ENCODE measurements around the gene SLC4A1.

SLC4A1 gene

GRCh38 chr17:44277976-44278375, 10.0 kb upstream of the SLC4A1 start:
- H3K4me3 ChIP-seq (ENCODE audit: low read length): no peak overlapping the region
- no peak for TF ChIP-seq CTCF (conservative IDR thresholded peaks at IDR 0.05; ENCODE audit: low read length)
- peak; percentile 17 for DNase-seq (ENCODE audit: low read depth)

GRCh38 chr17:44273607-44274006, 5.7 kb upstream of the SLC4A1 start:
- DNase-seq (ENCODE audit: low read depth): no peak
- no peak for TF ChIP-seq CTCF (conservative IDR thresholded peaks at IDR 0.05; ENCODE audit: low read length)
- no peak overlapping the region for H3K4me3 ChIP-seq (ENCODE audit: low read length)

GRCh38 chr17:44272954-44273353, 5.0 kb upstream of the SLC4A1 start:
- no peak for DNase-seq (ENCODE audit: low read depth)
- no peak overlapping the region for H3K4me3 ChIP-seq (ENCODE audit: low read length)
- no peak for TF ChIP-seq CTCF (conservative IDR thresholded peaks at IDR 0.05; ENCODE audit: low read length)

- H3K4me3 ChIP-seq (ENCODE audit: low read length): no peak overlapping the region
- TF ChIP-seq CTCF (conservative IDR thresholded peaks at IDR 0.05; ENCODE audit: low read length): no peak
- no peak for DNase-seq (ENCODE audit: low read depth)
Measured at GRCh38 chr17:44272321-44272951, 4.5 kb upstream of the SLC4A1 start.

- H3K4me3 ChIP-seq (ENCODE audit: low read length): no peak overlapping the region
- no peak for TF ChIP-seq CTCF (conservative IDR thresholded peaks at IDR 0.05; ENCODE audit: low read length)
- no peak for DNase-seq (ENCODE audit: low read depth)
Measured at GRCh38 chr17:44269535-44270240, 1.8 kb upstream of the SLC4A1 start.

GRCh38 chr17:44268709-44269534, 987 bp upstream of the SLC4A1 start:
- TF ChIP-seq CTCF (conservative IDR thresholded peaks at IDR 0.05; ENCODE audit: low read length): no peak
- no peak overlapping the region for H3K4me3 ChIP-seq (ENCODE audit: low read length)
- no peak for DNase-seq (ENCODE audit: low read depth)

All from AG10803 (cell line).